ENCODE results near the gene HSPG2. TPM values are rescaled to one million over a fixed set of nuclear protein-coding genes. Genes with fewer than 3 reads are reported as not detected.

HSPG2 gene
- total and polyA plus RNA-seq, 2 of the 13 experiments (the other 11 are each of a cell fraction or from before 2014, with no cell fraction given): 9.1 to 13.1 TPM

DNA sequence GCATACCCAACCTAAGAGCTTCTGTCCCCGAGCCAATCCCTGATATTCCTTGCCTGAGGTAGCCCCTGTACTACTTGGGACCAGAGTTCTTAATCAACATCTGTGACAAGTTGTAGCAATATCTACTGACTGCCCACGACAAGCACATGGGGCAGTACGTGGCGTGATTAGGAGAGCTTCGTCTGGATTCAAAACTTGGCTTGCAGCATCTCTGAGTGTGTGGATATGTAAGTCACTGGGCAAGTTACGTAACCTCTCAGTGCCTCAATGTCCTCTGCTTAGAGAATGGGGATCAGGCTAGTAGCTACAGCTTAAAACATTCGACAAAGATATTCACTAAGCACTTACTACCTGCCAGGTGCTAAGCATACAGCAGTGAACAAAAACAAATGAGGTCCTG is 5.0 kb downstream of the HSPG2 start:
- peak overlapping the region in 1 of 3 experiments; percentile 58; a peak in 2 of 6 replicates for H3K4me3 ChIP-seq (replicated peaks in 1 of 3; ENCODE audit: insufficient read depth in 1 of 3, low read depth in 2 of 3, low read length in 3 of 3)
- peaks cover 48% of the 10 kb centered on the region for H3K79me2 ChIP-seq (ENCODE audit: insufficient read depth, low read length)
- ATAC-seq: no peak
- H3K36me3 ChIP-seq (replicated peaks in 1 of 2; ENCODE audit: control insufficient read depth in 1 of 2, insufficient read depth in 2 of 2, low read length in 2 of 2): no peaks in the 10 kb centered on the region
- ChIA-PET CTCF (ENCODE audit: low intra/inter-chr PET ratio, low total read pairs) (no interaction called here), POLR2A (interaction anchor here (0.8 to 10.7 kb wide), 5 partner anchors 7 to 150 kb away, joined by 3 to 105 read pairs (median 4); no protein-coding TSS in a partner anchor)
- H3K27me3 ChIP-seq (ENCODE audit: control insufficient read depth in 1 of 2, insufficient read depth in 2 of 2, low read length in 2 of 2): no peaks in the 10 kb centered on the region
- peak; percentile 63 for FAIRE-seq
- WGBS (ENCODE audit: low lambda C conversion rate): 31% methylated on average over 4 of the region's 7 CpGs
- H2AFZ ChIP-seq (ENCODE audit: low read length): no peak overlapping the region
- in situ Hi-C loops (cut with HindIII; ENCODE audit: extremely low pct_ligation_motif_present, low pct_unique_long_range_greater_than_20kb): no loop called here
- H4K20me1 ChIP-seq (ENCODE audit: insufficient read depth, low read length): no peaks in the 10 kb centered on the region
- BruUV-seq (replicated peaks): no TSS peak
- H3K9me3 ChIP-seq (ENCODE audit: low read length): no peaks in the 10 kb centered on the region
- intact Hi-C loops (cut with micrococcal nuclease; ENCODE audit: unreplicated experiment): no loop called here
- peaks cover 84% of the 10 kb centered on the region for H3K4me1 ChIP-seq (ENCODE audit: insufficient read depth, low read length)
- H3K9ac ChIP-seq (ENCODE audit: insufficient read depth, low read depth, low read length): peak overlapping the region; percentile 62
- peak overlapping the region; percentile 75 for H3K4me2 ChIP-seq (ENCODE audit: low read depth, low read length)
- H3K27ac ChIP-seq (ENCODE audit: extremely low read length, insufficient read depth, low read length): peak overlapping the region; percentile 76
- no peak for DNase-seq (ENCODE audit: low spot score)
- no peak for TF ChIP-seq CREB1 (IDR thresholded peaks at IDR 0.05)
- TF ChIP-seq CREB1 (CRISPR knock-in tag; IDR thresholded peaks at IDR 0.05): 0 out of 2 replicates have a peak, but pooled peaks have one; percentile 11
- TF ChIP-seq, protein P1, sequence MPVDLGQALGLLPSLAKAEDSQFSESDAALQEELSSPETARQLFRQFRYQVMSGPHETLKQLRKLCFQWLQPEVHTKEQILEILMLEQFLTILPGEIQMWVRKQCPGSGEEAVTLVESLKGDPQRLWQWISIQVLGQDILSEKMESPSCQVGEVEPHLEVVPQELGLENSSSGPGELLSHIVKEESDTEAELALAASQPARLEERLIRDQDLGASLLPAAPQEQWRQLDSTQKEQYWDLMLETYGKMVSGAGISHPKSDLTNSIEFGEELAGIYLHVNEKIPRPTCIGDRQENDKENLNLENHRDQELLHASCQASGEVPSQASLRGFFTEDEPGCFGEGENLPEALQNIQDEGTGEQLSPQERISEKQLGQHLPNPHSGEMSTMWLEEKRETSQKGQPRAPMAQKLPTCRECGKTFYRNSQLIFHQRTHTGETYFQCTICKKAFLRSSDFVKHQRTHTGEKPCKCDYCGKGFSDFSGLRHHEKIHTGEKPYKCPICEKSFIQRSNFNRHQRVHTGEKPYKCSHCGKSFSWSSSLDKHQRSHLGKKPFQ (CRISPR knock-in tag; IDR thresholded peaks at IDR 0.05; ENCODE audit: insufficient replicate concordance): no peak
- no peak for TF ChIP-seq ZNF382 (CRISPR knock-in tag; IDR thresholded peaks at IDR 0.05; ENCODE audit: borderline replicate concordance)
- TF ChIP-seq, protein P2, sequence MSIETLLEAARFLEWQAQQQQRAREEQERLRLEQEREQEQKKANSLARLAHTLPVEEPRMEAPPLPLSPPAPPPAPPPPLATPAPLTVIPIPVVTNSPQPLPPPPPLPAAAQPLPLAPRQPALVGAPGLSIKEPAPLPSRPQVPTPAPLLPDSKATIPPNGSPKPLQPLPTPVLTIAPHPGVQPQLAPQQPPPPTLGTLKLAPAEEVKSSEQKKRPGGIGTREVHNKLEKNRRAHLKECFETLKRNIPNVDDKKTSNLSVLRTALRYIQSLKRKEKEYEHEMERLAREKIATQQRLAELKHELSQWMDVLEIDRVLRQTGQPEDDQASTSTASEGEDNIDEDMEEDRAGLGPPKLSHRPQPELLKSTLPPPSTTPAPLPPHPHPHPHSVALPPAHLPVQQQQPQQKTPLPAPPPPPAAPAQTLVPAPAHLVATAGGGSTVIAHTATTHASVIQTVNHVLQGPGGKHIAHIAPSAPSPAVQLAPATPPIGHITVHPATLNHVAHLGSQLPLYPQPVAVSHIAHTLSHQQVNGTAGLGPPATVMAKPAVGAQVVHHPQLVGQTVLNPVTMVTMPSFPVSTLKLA (IDR thresholded peaks at IDR 0.05): no peak
- no peak for TF ChIP-seq SP140L (CRISPR knock-in tag; IDR thresholded peaks at IDR 0.05; ENCODE audit: borderline replicate concordance)
- peak; percentile 72 for TF ChIP-seq CEBPG (CRISPR knock-in tag; IDR thresholded peaks at IDR 0.05)
- TF ChIP-seq ZNF615 (CRISPR knock-in tag; IDR thresholded peaks at IDR 0.05; ENCODE audit: borderline replicate concordance): no peak
- TF ChIP-seq ZNF17 (CRISPR knock-in tag; IDR thresholded peaks at IDR 0.05): no peak
- no peak for TF ChIP-seq ZNF878 (CRISPR knock-in tag; IDR thresholded peaks at IDR 0.05)
- TF ChIP-seq, protein P3, sequence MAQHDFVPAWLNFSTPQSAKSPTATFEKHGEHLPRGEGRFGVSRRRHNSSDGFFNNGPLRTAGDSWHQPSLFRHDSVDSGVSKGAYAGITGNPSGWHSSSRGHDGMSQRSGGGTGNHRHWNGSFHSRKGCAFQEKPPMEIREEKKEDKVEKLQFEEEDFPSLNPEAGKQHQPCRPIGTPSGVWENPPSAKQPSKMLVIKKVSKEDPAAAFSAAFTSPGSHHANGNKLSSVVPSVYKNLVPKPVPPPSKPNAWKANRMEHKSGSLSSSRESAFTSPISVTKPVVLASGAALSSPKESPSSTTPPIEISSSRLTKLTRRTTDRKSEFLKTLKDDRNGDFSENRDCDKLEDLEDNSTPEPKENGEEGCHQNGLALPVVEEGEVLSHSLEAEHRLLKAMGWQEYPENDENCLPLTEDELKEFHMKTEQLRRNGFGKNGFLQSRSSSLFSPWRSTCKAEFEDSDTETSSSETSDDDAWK (CRISPR knock-in tag; IDR thresholded peaks at IDR 0.05): no peak
- TF ChIP-seq REL (CRISPR knock-in tag; conservative IDR thresholded peaks at IDR 0.05): no peak
- no peak for TF ChIP-seq ZNF121 (CRISPR knock-in tag; IDR thresholded peaks at IDR 0.05)
- TF ChIP-seq ZSCAN9 (CRISPR knock-in tag; IDR thresholded peaks at IDR 0.05; ENCODE audit: borderline replicate concordance): no peak
- TF ChIP-seq ERF (CRISPR knock-in tag; IDR thresholded peaks at IDR 0.05): no peak
- TF ChIP-seq MYC (CRISPR knock-in tag; IDR thresholded peaks at IDR 0.05; ENCODE audit: borderline replicate concordance): no peak
- peak; percentile 79; the same call in 1 of the 2 replicates for TF ChIP-seq CEBPB (IDR thresholded peaks at IDR 0.05; ENCODE audit: borderline replicate concordance, low read depth, low read length)
- no peak for TF ChIP-seq ZNF543 (CRISPR knock-in tag; IDR thresholded peaks at IDR 0.05)
- TF ChIP-seq, protein P4, sequence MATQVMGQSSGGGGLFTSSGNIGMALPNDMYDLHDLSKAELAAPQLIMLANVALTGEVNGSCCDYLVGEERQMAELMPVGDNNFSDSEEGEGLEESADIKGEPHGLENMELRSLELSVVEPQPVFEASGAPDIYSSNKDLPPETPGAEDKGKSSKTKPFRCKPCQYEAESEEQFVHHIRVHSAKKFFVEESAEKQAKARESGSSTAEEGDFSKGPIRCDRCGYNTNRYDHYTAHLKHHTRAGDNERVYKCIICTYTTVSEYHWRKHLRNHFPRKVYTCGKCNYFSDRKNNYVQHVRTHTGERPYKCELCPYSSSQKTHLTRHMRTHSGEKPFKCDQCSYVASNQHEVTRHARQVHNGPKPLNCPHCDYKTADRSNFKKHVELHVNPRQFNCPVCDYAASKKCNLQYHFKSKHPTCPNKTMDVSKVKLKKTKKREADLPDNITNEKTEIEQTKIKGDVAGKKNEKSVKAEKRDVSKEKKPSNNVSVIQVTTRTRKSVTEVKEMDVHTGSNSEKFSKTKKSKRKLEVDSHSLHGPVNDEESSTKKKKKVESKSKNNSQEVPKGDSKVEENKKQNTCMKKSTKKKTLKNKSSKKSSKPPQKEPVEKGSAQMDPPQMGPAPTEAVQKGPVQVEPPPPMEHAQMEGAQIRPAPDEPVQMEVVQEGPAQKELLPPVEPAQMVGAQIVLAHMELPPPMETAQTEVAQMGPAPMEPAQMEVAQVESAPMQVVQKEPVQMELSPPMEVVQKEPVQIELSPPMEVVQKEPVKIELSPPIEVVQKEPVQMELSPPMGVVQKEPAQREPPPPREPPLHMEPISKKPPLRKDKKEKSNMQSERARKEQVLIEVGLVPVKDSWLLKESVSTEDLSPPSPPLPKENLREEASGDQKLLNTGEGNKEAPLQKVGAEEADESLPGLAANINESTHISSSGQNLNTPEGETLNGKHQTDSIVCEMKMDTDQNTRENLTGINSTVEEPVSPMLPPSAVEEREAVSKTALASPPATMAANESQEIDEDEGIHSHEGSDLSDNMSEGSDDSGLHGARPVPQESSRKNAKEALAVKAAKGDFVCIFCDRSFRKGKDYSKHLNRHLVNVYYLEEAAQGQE (IDR thresholded peaks at IDR 0.05; ENCODE audit: borderline replicate concordance in 1 of 2, low read depth in 1 of 2, low read length in 2 of 2): no peak
